ENCODE measurements around the gene BDNF.

DNA sequence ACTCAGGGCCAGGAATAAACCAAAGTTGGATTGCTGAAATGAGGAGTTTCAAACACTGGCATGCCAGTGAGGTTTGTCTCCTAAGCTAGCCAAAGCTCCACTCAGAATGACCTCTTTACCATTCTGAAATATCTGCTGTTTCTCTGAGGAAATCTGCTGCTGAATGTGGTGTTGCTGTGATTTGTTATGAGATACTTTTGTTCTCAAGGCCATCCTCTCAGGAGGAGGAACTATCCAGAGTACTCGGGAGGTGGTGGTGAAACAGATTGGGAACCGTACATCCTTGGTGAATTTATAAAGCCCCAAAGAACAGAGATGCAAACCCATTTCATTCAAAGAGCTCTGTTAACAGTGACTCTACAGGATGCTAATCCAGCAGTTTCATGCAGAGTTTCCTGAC is 50.5 kb downstream of the BDNF start:
- TF ChIP-seq, protein P1, sequence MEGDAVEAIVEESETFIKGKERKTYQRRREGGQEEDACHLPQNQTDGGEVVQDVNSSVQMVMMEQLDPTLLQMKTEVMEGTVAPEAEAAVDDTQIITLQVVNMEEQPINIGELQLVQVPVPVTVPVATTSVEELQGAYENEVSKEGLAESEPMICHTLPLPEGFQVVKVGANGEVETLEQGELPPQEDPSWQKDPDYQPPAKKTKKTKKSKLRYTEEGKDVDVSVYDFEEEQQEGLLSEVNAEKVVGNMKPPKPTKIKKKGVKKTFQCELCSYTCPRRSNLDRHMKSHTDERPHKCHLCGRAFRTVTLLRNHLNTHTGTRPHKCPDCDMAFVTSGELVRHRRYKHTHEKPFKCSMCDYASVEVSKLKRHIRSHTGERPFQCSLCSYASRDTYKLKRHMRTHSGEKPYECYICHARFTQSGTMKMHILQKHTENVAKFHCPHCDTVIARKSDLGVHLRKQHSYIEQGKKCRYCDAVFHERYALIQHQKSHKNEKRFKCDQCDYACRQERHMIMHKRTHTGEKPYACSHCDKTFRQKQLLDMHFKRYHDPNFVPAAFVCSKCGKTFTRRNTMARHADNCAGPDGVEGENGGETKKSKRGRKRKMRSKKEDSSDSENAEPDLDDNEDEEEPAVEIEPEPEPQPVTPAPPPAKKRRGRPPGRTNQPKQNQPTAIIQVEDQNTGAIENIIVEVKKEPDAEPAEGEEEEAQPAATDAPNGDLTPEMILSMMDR (IDR thresholded peaks at IDR 0.05), result no peak
- TF ChIP-seq EZH2 (IDR thresholded peaks at IDR 0.05), result no peak

Data from neural progenitor cell (in vitro differentiated cells).